IPS-20b (cell line): ENCODE data around the gene INHBA.

Experiments
- H3K27ac ChIP-seq: one replicate; pipeline ENCODE4 v1.5.1; 2013; ENCODE audit warnings: low read length
- H3K27me3 ChIP-seq: 2 replicates; pipeline ENCODE4 v1.6.1; 2013; ENCODE audit warnings: mild to moderate bottlenecking, low read length, inconsistent platforms; ENCODE audit not compliant: insufficient read depth
- H3K36me3 ChIP-seq: 2 replicates; pipeline ENCODE4 v1.6.1; 2013; ENCODE audit warnings: low read depth, mild to moderate bottlenecking, inconsistent platforms, low read length, moderate library complexity; ENCODE audit not compliant: insufficient read depth
- H3K4me1 ChIP-seq: 2 replicates; pipeline ENCODE4 v1.6.1; 2013; ENCODE audit warnings: mild to moderate bottlenecking, control low read depth, inconsistent platforms, low read length, moderate library complexity; ENCODE audit not compliant: insufficient read depth
- H3K4me3 ChIP-seq: 2 replicates; pipeline ENCODE4 v1.5.1; 2013; ENCODE audit warnings: mild to moderate bottlenecking, low read length, inconsistent platforms
- H3K9ac ChIP-seq: 2 replicates; pipeline ENCODE4 v1.6.1; 2013; ENCODE audit warnings: low read depth, mild to moderate bottlenecking, inconsistent platforms, low read length, moderate library complexity
- H3K9me3 ChIP-seq: 2 replicates; pipeline ENCODE4 v1.6.1; 2013; ENCODE audit warnings: mild to moderate bottlenecking, low read depth, low read length, inconsistent platforms; ENCODE audit not compliant: insufficient read depth

INHBA gene

DNA sequence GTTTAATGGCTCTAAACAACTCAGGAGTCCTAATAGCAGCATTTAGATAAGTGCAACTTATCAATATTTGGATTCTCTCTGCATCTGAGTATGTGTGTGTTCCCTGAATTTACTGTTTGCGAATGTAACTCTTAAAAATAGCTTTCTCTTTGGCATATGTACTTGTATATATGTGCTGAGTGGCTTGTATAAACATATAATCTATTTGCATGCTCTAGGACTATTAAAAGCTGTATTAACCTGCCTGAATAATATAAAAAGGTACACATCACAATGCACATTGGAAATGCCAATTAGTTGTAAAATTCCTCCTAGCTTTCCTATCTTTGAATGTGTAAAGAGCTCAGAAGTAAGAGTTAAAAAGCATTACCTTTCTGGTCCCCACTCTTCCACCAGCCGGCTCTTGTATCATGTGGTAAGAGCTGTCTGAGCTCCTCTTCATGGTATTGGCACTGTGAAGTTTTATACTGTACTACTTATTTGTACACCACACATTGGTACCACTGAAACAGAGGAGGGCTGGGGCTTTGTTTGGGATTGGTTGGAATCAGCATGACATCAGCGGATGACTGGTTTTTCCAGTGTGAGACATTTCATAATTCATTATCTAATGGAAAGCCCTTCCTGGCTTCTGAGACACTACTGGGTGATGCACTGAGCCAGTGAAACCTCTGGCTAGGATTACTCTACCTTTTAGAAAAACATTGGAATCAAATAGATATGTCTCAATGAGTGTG lies at the start of gene INHBA:
INHBA (minus strand) TSS at position 456 of the 737 bp plus-strand sequence. CDS start 2,716 bp downstream, outside the sequence.
- H3K27ac ChIP-seq: no peak within 1 kb of the TSS
- H3K9me3 ChIP-seq: no peaks in the 10 kb centered on the region
- no peak within 1 kb of the TSS for H3K4me3 ChIP-seq
- H3K27me3 ChIP-seq: peaks cover 65% of the 10 kb centered on the region
- H3K36me3 ChIP-seq: no peaks in the 10 kb centered on the region
- H3K4me1 ChIP-seq: peaks cover 41% of the 10 kb centered on the region; the same call in 1 of the 2 replicates
- H3K9ac ChIP-seq: no peak within 1 kb of the TSS; the same call in 1 of the 2 replicates

DNA sequence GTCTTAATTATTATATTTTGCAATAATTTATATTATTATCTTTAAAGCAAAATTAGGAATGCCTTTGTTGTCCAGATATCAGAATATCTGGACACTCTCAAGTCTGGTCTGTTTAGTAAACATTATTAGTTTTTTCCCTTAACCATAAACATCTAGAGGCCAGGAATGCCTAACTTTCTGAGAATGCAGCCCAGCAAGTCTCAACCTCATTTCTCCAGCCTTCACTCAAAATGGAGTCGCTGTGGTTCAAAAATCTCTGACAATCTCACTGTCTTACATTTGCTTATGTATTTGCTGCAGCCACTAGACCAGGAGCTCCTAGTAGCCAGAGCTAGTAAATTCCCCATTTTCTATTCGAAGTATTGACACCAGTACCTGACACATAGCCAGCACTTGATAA lies 49.7 kb upstream of the INHBA start:
- H3K36me3 ChIP-seq: no peaks in the 10 kb centered on the region
- peaks cover 48% of the 10 kb centered on the region for H3K9me3 ChIP-seq
- H3K4me3 ChIP-seq: no peak overlapping the region
- no peak overlapping the region for H3K27ac ChIP-seq
- no peaks in the 10 kb centered on the region for H3K27me3 ChIP-seq
- no peaks in the 10 kb centered on the region for H3K4me1 ChIP-seq
- H3K9ac ChIP-seq: no peak overlapping the region

DNA sequence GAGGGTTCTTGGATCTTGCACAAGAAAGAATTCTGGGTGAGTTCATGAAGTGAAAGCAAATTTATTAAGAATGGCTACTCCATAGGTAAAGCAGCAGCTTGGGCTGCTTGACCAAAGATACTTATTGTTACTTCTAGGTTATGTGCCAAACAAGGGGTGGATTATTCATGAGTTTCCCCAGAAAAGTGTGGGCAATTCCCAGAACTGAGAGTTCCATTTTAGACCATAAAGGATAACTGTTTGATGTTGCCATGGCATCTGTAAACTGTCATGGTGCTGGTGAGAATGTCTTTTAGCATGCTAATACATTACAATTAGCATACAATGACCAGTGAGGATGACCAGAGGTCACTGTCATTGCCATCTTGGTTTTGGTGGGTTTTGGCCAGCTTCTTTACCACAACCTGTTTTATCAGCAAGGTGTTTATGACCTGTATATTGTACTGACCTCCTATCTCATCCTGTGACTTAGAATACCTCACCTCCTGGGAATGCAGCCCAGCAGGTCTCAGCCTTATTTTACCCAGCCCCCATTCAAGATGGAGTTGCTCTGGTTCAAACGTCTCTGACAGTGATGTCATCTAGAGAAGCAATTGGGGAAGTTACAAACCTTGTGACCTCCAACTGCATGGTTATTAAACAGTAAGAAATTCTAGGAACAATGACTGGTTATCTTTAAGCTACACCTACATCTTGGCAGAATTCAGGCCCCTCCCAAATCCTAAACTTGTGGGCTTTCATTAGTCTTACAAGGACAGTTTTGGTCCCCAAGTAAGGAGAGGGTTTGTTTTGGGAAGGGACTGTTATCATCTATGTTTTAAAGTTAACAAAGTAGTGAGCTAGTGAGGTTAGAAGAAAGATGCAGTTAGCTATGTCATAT lies 48.0 kb upstream of the INHBA start:
- no peaks in the 10 kb centered on the region for H3K4me1 ChIP-seq
- H3K27me3 ChIP-seq: no peaks in the 10 kb centered on the region
- no peaks in the 10 kb centered on the region for H3K36me3 ChIP-seq
- no peak overlapping the region for H3K4me3 ChIP-seq
- no peak overlapping the region for H3K27ac ChIP-seq
- no peak overlapping the region for H3K9ac ChIP-seq
- H3K9me3 ChIP-seq: peaks cover 31% of the 10 kb centered on the region

DNA sequence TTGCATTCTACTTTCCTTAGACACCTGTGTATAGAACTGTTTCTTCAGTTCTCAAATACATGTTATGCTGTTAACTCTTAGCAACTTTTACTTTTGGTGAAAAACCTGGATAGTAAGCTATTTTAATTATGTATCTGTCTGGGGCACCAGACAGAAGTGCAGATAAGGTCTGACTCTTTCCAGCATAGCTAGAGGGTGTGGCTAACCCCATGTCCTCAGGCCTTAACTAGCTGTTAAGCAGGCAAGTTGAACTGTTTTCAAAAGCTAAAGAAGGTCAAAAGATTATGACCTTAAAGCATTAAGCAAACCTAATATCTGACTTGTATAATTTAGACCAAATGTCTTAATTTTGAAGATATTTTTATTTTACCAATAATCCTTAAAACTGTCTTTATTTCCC lies 45.1 kb upstream of the INHBA start:
- Histone ChIP-seq H3K4me3 (no peak overlapping the region), H3K9me3 (peaks cover 6% of the 10 kb centered on the region), H3K36me3 (no peaks in the 10 kb centered on the region), H3K27me3 (no peaks in the 10 kb centered on the region), H3K9ac (no peak overlapping the region), H3K4me1 (peaks cover 6% of the 10 kb centered on the region; the same call in 1 of the 2 replicates), H3K27ac (no peak overlapping the region)

- H3K36me3 ChIP-seq: no peaks in the 10 kb centered on the region
- H3K9ac ChIP-seq: no peak overlapping the region
- H3K27me3 ChIP-seq: no peaks in the 10 kb centered on the region
- H3K4me3 ChIP-seq: no peak overlapping the region
- peaks cover 6% of the 10 kb centered on the region; the same call in 1 of the 2 replicates for H3K4me1 ChIP-seq
- no peak overlapping the region for H3K27ac ChIP-seq
- peaks cover 11% of the 10 kb centered on the region for H3K9me3 ChIP-seq
These were observed 42.6 kb upstream of the INHBA start for GRCh38 chr7:41745451-41745850.

DNA sequence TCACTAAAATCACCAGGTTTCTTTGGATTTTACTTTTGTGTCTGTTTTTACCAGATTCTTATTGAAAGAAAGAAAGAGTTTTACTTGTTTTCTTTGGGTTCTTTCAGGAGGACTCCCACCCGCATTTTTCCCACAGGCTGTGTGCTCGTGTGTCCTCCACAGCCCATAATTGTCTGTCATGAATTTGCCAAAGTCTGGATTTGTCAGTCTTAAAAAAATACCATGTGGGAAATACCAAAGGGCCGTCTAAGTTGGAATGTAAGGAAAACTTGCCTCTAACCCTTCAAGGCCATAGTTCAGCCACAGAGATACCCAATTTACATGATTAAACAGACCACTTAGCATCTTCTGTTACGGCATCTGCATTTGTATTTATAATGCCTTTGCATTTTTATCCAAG lies 41.3 kb upstream of the INHBA start:
- no peaks in the 10 kb centered on the region for H3K36me3 ChIP-seq
- peaks cover 6% of the 10 kb centered on the region; the same call in 1 of the 2 replicates for H3K4me1 ChIP-seq
- no peaks in the 10 kb centered on the region for H3K27me3 ChIP-seq
- no peak overlapping the region for H3K4me3 ChIP-seq
- H3K27ac ChIP-seq: no peak overlapping the region
- H3K9ac ChIP-seq: no peak overlapping the region
- H3K9me3 ChIP-seq: peaks cover 7% of the 10 kb centered on the region; the same call in 1 of the 2 replicates

- Histone ChIP-seq H3K36me3 (no peaks in the 10 kb centered on the region), H3K27me3 (no peaks in the 10 kb centered on the region), H3K27ac (no peak overlapping the region), H3K9me3 (peaks cover 7% of the 10 kb centered on the region; the same call in 1 of the 2 replicates), H3K9ac (no peak overlapping the region), H3K4me3 (no peak overlapping the region), H3K4me1 (peaks cover 6% of the 10 kb centered on the region; the same call in 1 of the 2 replicates)
These were observed 39.6 kb upstream of the INHBA start for GRCh38 chr7:41742401-41743020.

DNA sequence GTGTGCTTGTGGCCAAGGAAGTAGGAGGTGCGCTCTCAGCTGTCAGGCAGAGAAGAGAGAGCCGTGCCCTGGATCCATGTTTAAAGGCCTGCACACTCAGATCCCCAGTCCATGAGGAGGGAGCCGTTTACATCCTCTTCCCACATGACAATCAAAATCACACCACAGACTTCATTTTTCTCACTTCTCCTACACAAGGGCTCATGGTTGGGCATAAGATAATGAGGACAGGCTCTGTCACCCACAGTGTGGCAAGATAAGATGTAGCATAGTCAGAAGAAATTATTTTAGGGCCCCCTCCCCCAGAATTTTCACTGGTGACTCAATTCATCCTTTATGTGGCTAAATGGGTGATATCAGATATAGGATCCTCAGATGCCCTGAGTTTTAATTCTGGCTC lies 35.9 kb upstream of the INHBA start:
- Histone ChIP-seq H3K27me3 (no peaks in the 10 kb centered on the region), H3K4me1 (0 out of 2 replicates have a peak, but pooled peaks cover 1% of the 10 kb centered on the region), H3K27ac (no peak overlapping the region), H3K9me3 (peaks cover 7% of the 10 kb centered on the region; the same call in 1 of the 2 replicates), H3K9ac (no peak overlapping the region), H3K4me3 (no peak overlapping the region), H3K36me3 (no peaks in the 10 kb centered on the region)

- no peak overlapping the region for H3K4me3 ChIP-seq
These were observed 35.4 kb upstream of the INHBA start for GRCh38 chr7:41738336-41738735.

DNA sequence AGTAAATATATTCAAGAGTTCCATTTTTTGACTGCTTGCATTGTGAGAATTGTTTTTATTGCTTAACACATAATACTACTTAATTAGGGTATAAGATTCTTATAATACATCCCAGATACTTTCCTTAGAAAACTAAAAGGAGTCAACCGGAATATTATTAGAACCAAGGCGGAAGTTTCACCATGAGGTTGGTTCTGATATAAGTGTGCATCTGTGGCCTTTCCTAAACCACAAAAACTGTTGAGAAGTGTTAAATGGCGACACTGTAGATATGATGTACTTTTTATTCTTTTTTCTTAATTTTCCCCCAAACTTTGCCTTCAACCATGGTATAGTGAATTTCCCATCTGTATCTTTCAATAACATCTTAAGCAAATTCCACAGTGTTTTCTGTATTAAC lies 32.3 kb upstream of the INHBA start:
- Histone ChIP-seq H3K36me3 (no peaks in the 10 kb centered on the region), H3K9me3 (no peaks in the 10 kb centered on the region), H3K4me1 (no peaks in the 10 kb centered on the region), H3K27ac (no peak overlapping the region), H3K27me3 (no peaks in the 10 kb centered on the region), H3K9ac (no peak overlapping the region), H3K4me3 (no peak overlapping the region)

More at GRCh38 chr7:41738336-41738735, 35.4 kb upstream of the INHBA start:
- Histone ChIP-seq H3K9me3 (peaks cover 7% of the 10 kb centered on the region; the same call in 1 of the 2 replicates), H3K36me3 (no peaks in the 10 kb centered on the region), H3K9ac (no peak overlapping the region), H3K4me1 (no peaks in the 10 kb centered on the region), H3K27me3 (no peaks in the 10 kb centered on the region), H3K27ac (no peak overlapping the region)

- Histone ChIP-seq H3K9ac (no peak overlapping the region), H3K36me3 (no peaks in the 10 kb centered on the region), H3K4me3 (no peak overlapping the region), H3K27ac (no peak overlapping the region), H3K4me1 (no peaks in the 10 kb centered on the region), H3K27me3 (no peaks in the 10 kb centered on the region), H3K9me3 (no peaks in the 10 kb centered on the region)
These were observed 30.0 kb upstream of the INHBA start for GRCh38 chr7:41732843-41733306.
